GM21825 (cell line): Measurements from ENCODE around the gene GRID1.
"Not testable (repeated sequence)": the region's sequence is repeated elsewhere in the genome, so short reads cannot be mapped to it uniquely, and the experiment has no call there.

ENCODE experiments used
- ATAC-seq: cut with Tn5 transposase; IDR thresholded peaks from one replicate; pipeline ENCODE4 v1.9.1; 2021; ENCODE audit warnings: mild to moderate bottlenecking, moderate library complexity; ENCODE audit not compliant: unreplicated experiment

GRID1 gene

DNA sequence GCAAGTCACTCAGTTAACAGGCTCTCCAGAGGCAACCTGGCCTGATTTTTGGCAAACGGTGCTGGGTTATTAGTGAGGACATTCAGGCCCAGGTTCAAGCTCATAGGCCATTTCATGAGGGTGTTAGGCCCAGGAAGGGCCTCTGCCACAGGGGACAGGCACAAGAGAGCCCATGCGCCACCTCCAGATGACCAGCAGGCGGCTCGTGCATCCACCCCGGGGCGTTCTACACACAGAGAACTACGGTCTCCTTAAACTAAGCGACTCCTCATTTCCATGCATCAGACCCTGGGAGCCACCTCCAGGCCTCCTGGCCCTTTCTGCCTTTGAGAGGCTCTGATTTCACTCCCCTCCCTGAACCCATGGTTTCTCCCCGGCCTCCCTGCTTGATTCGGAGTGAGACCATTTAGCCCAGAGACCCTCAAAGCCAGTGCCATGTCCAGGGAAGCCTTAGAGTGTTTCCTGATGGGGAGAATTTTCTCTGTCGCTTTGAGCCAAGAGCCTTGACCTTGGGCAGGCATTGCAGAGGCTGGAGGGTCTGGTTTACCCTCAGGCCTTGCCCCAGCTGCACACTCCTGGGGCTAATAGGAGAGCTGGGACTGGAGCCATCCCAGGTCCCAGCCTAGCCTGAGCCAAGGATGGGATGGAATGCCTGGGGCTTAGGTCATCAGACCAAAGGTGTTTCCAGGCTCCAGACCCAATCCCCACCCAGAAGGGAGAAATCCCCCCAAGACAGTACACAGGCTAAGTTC, 188.0 kb downstream of the GRID1 start:
- ATAC-seq, result no peak

DNA sequence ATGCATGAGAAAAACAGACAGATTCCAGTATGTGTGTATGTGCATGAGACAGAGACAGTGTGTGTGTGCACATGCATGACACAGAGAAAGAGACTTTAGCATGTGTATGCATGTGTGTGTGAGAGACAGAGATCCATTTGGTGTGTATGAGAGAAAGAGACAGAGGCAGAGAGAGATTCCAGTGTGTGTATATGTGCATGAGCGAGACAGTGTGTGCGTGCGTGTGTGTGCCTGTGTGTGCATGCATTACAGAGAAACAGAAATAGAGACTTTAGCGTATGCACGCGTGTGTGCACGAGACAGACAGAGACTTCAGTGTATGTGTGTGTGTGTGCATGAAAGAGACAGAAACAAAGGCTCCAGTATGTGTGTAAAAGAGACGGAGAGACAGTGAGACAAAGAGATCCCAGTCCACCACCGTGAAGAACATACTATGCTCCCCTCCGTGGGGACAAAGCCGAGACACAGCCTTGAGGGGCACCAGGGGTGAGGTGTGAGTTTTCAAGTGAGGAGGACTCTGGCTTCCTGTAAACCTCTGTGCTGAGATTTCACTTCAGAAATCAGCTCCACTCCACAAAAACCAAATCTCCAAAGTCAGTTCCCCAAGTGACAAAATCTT, 188.9 kb downstream of the GRID1 start:
- no peak for ATAC-seq

DNA sequence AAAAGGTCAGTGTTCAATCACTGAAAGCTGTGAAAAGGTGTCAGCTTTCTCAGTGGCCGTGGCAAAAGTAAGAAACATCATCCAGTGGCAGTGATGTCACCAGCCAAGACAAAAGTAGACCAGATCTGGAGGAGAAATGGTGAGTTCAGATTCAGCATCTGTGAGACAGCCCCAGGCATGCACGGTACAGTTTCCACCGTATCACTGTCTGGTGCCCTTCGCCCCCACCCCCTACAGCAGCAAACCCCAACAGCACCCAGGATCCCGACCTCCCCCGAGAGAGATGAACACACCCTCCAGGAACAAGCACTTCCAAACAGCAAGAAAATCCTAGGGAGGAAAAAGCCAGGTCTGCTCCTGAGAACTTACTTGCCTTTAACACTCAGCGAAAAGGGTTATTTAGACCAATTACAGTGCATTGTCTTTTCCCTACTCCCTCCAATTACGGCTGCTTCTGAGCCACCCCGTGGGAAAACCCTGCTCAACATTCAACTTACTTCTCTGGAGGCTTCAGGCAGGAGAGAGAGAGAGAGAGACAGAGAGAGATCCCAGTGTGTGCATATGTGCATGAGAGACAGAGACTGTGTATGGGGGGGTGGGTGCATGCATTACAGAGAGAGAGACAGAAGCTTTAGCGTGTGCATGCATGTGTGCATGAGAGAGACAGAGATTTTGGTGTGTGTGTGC, 189.6 kb downstream of the GRID1 start:
- no peak for ATAC-seq

DNA sequence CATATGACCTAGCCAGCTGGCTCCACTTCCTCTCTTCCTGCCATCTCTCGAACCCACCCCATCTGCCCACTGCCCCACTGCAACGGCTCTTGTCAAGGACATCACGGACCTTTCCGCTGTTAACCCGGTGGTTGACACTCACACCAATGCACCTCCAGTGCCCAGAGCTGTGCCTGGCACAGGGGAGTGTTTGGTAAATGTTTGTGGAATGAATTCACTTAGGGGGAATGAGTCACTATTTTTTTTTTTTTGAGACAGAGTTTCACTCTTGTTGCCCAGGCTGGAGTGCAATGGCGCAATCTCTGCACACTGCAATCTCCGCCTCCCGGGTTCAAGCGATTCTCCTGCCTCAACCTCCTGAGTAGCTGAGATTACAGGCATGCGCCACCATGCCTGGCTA, 191.1 kb downstream of the GRID1 start:
- ATAC-seq, result not testable (repeated sequence)

DNA sequence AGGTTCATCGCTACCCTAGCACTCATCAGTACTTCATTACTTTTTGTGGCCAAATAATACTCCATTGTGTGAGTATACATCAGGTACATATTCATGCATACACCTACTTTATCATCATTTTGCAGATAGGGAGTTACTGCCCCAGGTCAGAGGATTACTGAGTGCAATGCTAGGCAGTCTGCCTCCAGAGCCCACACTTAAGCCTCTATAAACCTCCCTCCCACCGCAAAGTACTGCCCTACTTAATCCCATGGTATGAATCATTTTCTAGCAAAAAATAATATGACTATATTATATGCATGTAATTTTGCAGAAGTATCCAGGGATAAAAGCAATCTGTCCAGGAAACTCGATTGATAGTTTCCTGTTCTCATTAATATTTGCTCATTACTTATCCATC, 194.3 kb downstream of the GRID1 start:
- no peak for ATAC-seq

DNA sequence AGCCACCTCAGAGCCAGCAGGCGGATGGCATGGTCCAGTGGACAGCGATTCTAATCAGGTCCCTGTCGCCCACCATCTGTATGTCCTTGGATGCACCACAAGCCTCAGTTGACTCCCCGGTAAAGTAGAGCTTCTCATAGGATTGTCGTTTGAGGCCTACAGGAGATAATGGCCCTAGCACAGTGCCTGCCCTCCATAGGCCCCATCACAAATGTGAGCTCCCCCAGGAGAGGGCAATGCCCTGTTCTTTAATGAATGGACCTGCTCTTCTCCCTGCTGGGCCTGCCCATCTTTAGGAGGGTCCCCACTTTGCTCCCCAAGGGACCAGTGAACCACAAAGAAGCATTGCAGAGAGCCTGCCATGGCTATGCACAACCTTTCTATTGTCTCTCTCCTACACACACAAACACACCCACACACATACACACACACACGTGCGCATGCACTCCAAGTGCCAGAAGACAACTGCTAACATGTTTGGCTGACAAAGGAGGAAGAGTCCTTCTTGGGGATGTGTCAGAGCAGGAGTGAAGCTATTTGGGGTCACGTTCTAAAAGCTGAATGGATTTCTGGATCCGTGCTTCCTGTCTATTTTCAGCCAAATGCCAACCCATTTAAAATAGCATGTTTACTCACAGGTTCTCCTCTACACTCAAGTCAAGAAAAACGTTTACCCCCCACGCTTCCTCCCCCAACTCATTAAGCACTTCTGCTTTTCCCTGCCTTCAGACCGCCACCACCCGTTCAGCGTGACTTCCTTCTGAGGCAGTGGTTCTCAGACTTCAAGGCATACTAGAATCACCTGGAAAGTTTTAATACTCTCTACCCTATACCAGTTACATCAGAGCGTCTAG, 196.1 kb downstream of the GRID1 start:
- ATAC-seq, result no peak

DNA sequence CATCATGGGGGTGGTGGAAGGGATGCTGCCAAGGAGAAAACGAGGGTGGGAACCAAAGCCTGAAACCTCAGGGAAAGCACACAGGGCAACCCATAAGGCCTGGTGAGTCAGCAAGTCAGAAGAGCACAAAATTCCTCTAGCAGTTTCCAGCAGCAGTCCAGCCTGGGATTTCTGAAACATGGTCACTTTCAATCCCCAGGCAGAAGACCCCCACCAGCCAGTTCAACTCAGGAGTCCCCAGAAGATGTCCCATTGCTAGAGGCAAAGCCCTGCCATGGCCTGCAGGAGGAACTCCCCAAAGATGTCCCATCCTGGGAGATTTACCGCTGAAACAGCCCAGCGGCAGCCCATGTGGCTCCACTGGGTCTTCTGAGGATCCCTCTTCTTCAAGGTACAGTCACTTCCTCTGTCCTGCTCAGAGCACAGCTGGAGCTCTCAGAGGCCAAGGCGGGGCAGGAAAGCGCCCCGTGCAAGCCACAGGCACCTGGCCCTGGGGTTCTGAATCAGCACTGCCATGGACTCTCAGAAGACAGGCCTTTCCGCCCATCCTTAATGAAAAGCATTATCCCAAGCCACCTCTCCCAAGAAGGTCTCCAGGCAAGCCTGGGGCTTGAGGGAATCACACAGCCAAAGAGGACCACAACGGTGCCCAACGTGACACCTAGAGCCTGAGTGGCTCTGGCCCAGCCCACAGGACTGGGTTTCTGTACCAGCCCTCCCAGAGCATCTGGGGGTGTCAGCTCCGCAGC, 196.9 kb downstream of the GRID1 start:
- no peak for ATAC-seq

DNA sequence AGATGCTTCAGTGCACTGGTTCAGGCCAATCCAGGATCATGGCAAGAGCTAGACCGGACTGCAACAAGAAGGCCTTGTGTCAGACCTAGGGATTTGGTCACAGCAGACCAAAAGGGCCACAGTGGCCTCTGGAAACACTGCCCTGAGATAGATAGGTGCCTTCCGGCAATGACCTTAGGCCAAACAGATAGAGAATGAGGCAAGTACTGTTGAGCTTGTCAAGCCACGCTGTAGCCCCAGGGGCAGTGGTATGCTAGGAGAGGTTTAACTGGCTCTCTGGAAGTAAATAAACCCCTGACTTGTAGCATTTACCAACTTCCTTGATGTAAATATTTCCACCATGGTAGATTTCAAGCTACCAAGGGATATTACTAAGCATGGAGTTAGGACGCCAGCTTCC, 197.5 kb downstream of the GRID1 start:
- no peak for ATAC-seq

DNA sequence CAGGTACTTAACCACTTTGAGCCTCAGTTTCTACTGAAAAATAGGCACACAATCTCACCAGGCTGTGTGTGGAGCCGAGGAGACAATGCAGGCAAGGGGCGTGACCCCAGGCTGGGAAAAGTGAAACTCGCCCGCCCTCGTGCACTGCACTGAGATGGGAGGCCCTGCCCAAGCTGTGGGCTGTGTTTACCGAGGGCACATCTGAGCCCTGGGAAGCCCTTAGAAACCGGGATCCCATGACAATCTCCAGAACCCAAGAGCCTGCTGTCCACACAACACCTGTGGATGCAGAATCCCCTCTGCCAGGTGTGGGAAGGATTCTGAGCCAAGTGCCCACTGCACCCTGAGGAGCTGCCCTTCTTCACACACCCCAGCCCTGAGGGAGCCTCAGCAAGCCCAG, 198.3 kb downstream of the GRID1 start:
- no peak for ATAC-seq

DNA sequence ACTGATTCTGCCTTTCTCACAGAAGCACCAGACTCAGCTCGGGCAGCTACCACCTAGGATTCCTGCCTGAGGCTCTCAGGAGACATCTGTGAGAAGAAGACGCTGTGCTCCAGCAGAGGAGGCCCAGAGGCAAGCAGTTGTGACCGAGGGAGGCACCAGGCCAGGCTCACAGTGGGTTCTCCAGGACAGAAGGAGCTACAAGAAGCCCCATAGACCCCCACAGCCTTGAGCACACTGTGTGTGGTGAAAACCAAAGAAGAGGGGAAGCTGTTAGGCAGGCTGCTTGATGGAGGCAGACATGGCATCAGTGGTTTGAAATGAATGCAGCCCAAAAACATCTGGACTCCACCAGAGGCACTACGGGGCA, 198.8 kb downstream of the GRID1 start:
- no peak for ATAC-seq

DNA sequence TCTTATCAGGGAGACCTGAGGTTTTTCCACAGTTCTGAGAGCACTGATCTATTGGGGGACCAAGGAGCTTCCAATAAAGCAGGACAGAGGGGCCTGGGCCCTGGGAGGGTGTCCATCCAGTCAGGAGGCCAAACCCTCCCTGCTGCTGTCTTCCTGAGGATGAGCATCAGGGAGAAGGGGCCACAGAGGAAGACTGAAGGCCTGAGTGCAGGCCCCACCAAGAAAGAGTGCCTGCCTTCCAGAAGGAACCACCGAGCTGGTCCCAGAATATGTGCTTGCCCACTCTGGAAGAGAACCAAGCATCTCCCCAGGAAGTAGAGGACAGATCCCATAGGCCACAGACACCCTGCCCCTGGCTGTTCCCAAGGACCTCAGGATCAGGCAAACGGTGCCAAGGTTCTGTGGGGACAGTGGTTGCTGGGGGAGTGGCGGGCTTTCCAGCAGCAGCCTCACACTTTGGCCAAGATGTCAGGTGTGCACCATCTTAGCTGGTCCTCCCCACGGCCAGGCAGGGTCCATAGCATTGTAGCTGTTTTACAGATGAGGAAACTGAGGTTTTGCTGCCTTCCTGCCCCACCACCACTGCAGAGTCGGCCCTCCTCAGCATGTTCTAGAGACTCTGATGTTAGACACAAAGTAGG, 199.4 kb downstream of the GRID1 start:
- ATAC-seq, result no peak

DNA sequence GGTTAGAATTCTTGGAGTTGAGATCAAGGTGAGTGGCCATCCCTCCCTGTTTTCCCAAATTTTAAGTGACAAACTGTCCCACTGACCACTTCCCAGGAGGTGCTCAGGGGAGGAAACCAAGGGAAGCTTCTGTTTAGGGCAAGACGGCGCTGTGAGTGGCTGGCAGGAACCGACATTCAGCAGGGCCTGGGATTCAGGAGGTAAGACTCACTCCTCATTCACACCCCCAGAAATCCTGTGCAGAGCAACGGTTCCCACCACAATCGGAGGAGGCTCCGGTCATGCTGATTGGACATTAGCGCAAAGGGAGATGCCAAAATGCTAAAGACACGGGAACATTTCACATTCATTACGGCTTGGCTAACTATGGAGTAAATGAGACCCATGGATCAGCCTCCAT, 200.9 kb downstream of the GRID1 start:
- ATAC-seq, result no peak

DNA sequence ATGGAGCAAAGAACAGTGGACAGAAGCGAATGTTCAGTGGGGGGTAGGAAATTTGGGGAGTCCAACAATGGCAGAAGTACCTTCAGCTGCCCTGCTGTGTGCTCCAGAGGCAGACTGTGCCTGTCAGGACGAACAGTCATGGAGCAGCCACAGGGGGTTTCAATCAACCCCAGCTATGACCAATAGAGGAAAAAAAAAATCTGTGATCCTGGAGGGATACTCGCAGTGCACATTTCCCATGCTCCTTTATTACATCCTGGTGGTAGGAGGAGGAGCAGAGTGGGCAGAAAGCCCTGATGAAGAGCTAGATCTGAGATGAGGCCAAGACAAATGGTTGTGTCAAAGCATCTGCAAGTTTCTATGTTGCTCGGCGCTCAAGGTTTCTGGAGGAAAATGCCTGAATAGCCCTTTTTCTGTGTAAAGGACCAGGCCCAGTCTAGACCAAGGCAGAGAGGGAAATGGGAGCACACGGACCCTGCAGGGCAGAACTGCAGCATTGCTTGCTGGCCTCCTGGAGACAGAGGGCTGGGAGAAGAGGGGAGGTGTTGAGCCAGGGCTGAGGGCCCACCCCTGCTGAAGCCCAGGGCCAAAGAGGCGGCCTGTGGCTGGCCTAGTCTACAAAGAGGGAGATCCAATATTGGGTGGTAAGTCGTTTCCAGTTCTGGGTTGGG, 201.5 kb downstream of the GRID1 start:
- ATAC-seq, result no peak

DNA sequence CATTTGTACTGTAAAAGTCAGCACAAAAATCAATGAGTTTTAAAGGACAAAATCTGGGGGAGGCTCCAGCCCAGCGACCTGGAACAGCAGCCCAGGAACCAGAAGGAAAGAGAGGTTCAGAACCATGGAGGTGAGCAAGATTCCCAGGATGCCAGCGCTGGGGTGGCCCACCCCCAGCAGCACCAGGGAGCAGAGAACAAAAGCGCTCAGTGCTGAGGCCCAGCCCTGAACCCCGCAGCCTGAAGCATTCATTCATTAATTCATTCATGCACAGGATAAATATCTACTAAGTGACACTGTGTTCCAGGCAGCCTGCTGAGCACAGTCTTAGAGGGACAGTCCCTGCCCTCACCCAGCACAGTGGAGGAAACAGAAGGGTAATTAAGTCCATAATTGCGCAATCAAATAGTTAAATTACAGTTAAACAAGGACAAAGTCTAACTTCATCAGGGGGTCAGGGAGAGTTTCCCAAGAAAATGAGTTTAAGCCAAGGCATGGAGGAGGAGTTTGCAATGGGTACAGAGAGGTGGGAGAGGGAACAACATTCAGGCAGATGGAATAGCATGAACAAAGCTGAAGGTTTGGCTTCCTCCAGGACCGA, 202.3 kb downstream of the GRID1 start:
- ATAC-seq, result no peak

DNA sequence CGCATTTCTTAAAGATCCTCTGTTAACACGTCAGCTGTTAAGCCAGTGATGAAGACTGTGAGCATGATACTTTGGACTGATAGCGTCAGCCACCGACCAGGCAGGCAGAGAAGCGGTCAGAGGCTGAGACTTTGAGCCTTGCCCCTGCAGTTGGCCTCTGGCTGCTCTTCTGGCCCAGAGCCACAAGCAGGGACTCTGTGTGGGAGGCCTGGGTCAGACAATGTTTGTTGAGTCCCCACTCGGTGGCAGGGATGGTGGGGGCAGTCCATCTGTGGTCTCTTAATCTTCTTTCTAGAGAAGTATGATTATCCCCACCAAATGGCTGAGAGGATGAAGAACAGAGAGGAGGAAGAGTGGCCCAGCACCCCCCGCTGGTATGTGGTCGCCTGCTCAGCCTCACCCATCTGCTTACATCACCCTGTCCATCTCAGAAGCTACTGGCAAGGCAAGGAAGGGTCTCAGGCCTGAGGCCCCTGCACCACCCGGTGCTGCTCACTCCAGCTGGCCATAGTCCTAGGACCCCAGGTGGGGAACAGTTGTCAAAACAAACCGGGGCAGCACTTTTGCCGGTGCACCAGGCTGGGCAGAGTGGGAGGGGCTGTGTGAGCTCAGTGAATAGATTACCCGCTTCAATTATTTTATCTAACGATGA, 202.9 kb downstream of the GRID1 start:
- ATAC-seq, result no peak

DNA sequence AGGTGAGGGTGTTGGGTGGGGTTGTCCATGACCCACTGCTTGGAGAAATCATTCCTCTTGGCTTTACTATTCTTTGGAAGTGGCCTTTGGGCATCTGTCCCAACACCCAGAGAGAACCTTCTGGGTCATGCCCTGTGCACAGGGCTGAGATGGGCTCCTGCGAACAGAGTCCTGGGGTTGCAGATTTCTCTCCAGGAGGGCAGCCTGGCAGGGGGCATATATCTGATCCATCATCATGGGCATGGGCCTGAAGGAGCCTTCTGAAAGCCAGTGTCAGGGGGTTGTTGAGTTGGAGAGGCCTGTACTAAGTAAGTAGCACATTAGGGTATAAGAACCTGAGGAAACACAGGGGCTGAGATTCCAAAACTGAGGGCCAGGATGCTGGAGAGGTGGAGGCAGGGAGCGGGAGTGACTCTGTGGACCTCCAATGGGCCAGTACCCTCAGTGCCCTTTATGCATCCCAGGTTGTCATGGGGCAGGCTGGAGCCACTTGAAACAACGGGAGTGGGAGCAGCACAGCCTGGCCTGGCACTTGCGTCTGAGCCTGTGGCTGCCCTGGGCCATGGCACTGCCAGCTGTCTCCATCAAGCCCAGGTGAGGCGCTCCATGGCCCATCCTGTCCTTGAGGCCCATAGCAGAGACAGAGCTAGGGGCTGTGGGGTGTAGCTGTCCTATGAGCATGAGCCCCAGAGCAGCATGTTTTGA, 203.7 kb downstream of the GRID1 start:
- ATAC-seq, result no peak

DNA sequence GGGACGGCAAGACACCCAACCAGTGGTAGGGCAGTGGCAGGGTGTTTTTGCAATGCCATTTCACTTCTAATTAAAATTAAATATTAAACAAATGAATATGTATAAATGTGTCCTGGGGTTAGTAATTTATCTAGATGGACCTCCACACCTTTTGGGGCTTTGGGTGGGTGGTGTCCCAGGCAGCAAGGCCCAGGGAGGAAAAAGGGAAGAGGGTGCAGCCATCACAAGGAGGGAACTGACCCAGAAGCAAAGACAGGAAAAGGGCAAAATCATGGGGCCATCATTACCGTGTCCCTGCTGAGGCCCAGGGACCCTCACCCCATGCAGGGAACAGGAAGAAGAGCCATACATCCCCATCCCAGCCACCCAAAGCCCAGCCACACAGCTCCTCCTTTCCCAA, 204.6 kb downstream of the GRID1 start:
- ATAC-seq, result no peak
